ENCODE measurements around the gene MYO18B. TPM values are rescaled to one million over a fixed set of nuclear protein-coding genes. Genes with fewer than 3 reads are reported as not detected.

Gene MYO18B
- total RNA-seq, 2 experiments from 2014 or later: 1.6 to 1.8 TPM

- no peak overlapping the region for H3K27ac Mint-ChIP-seq
Observed at GRCh38 chr22:25718135-25718840, 23.7 kb upstream of the MYO18B start.

GRCh38 chr22:25722223-25722622, 19.8 kb upstream of the MYO18B start:
- intact Hi-C loops (cut with micrococcal nuclease): no loop called here
- peaks cover 2% of the 10 kb centered on the region for H3K36me3 Mint-ChIP-seq (ENCODE audit: low read depth)
- no peak overlapping the region for H3K4me3 Mint-ChIP-seq
- DNase-seq: no peak
- POLR2A ChIA-PET: no interaction called here
- CTCF ChIA-PET: no interaction called here
- no peak overlapping the region for H3K27ac Mint-ChIP-seq
- ATAC-seq: no peak
- peaks cover 10% of the 10 kb centered on the region for H3K4me1 Mint-ChIP-seq (ENCODE audit: low read depth)
- TF ChIP-seq, protein P1, sequence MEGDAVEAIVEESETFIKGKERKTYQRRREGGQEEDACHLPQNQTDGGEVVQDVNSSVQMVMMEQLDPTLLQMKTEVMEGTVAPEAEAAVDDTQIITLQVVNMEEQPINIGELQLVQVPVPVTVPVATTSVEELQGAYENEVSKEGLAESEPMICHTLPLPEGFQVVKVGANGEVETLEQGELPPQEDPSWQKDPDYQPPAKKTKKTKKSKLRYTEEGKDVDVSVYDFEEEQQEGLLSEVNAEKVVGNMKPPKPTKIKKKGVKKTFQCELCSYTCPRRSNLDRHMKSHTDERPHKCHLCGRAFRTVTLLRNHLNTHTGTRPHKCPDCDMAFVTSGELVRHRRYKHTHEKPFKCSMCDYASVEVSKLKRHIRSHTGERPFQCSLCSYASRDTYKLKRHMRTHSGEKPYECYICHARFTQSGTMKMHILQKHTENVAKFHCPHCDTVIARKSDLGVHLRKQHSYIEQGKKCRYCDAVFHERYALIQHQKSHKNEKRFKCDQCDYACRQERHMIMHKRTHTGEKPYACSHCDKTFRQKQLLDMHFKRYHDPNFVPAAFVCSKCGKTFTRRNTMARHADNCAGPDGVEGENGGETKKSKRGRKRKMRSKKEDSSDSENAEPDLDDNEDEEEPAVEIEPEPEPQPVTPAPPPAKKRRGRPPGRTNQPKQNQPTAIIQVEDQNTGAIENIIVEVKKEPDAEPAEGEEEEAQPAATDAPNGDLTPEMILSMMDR (IDR thresholded peaks at IDR 0.05): no peak
- no peaks in the 10 kb centered on the region for H3K27me3 Mint-ChIP-seq
- no peaks in the 10 kb centered on the region for H3K9me3 Mint-ChIP-seq

More at GRCh38 chr22:25718135-25718840, 23.7 kb upstream of the MYO18B start:
- ChIA-PET CTCF (no interaction called here), POLR2A (no interaction called here)
- Mint-ChIP-seq H3K27me3 (no peaks in the 10 kb centered on the region), H3K4me3 (no peak overlapping the region), H3K36me3 (ENCODE audit: low read depth) (peaks cover 2% of the 10 kb centered on the region), H3K4me1 (ENCODE audit: low read depth) (peaks cover 2% of the 10 kb centered on the region), H3K9me3 (no peaks in the 10 kb centered on the region)
- DNase-seq: no peak
- intact Hi-C loops (cut with micrococcal nuclease): no loop called here
- TF ChIP-seq, protein P1 (IDR thresholded peaks at IDR 0.05): no peak
- no peak for ATAC-seq

DNA sequence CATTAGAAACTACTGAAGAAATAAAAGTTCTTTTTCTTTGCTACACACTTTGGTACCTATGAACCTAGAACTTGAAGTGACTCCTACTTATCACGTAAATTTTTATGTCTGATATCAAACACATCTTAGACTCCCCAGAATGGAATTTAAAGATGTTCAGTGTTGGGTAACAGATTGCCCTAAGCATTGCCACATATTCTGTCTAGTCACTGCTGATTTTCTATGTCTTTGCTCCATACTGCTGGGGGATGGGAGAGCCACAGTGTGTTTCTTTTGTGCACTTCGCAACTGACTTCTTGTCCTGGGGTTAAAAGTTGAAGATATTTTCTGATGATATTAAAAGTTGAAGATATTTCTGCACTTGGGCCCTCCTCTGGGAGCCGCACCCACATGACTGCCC, 19.4 kb upstream of the MYO18B start:
- intact Hi-C loops (cut with micrococcal nuclease): no loop called here
- Mint-ChIP-seq H3K27me3 (no peaks in the 10 kb centered on the region), H3K4me1 (ENCODE audit: low read depth) (peaks cover 10% of the 10 kb centered on the region), H3K9me3 (no peaks in the 10 kb centered on the region), H3K27ac (no peak overlapping the region), H3K4me3 (no peak overlapping the region), H3K36me3 (ENCODE audit: low read depth) (peaks cover 2% of the 10 kb centered on the region)
- ChIA-PET CTCF (no interaction called here), POLR2A (no interaction called here)
- TF ChIP-seq, protein P1 (IDR thresholded peaks at IDR 0.05): no peak
- ATAC-seq (no peak), DNase-seq (no peak)

DNA sequence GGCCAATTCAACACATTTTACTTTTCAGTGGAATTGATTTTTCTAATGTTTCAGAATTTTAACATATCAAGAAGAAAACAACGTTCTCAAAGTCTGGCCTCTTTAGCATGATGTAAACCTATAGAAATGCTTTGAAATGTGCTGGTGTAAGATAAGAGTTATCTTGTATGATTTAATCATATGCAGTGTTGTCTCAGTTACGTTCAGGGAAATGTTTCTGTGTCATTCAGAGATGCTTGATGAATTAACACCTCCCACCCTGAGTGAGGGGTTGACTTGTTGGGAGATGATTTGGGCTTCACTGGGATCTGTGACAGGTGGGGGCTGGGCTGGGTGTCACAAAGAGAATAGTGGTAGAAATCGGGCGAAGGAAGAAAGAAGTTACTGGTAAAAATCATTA, 15.7 kb upstream of the MYO18B start:
- H3K4me1 Mint-ChIP-seq (ENCODE audit: low read depth): peaks cover 9% of the 10 kb centered on the region
- H3K9me3 Mint-ChIP-seq: no peaks in the 10 kb centered on the region
- CTCF ChIA-PET: interaction anchor here (1.1 to 2.3 kb wide), 5 partner anchors 15 to 274 kb away, joined by 3 to 8 read pairs (median 4); no protein-coding TSS in a partner anchor
- H3K27ac Mint-ChIP-seq: peak overlapping the region; percentile 77
- intact Hi-C loops (cut with micrococcal nuclease): no loop called here
- peak; percentile 73 for ATAC-seq
- H3K36me3 Mint-ChIP-seq (ENCODE audit: low read depth): peaks cover 2% of the 10 kb centered on the region
- no peaks in the 10 kb centered on the region for H3K27me3 Mint-ChIP-seq
- DNase-seq: peak; percentile 33
- no peak overlapping the region for H3K4me3 Mint-ChIP-seq
- TF ChIP-seq, protein P1 (IDR thresholded peaks at IDR 0.05): no peak
- POLR2A ChIA-PET: interaction anchor here (0.9 to 1.4 kb wide), 2 partner anchors 11 to 40 kb away, joined by 3 to 4 read pairs; no protein-coding TSS in a partner anchor

DNA sequence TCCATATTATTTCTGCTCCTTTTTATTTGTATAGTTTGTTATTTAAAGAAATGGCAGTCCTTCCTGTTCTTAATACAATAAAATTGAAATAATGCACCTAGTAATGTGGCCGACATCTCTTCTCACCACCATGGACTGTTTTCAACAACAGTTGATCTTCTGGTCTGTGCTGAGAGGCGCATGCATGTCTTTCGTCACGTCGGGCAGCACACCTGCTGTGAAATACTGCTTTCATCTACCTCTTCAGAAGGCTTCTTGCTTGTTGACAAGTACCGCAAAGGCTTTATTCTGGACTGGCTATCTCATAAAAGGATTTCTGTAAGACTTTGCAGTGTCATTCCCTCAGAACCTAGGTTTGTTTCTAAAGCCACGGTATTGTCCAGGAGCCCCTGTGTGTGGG, 13.9 kb upstream of the MYO18B start:
- no peak for ATAC-seq
- Mint-ChIP-seq H3K27ac (no peak overlapping the region), H3K4me3 (no peak overlapping the region), H3K4me1 (ENCODE audit: low read depth) (peaks cover 12% of the 10 kb centered on the region), H3K27me3 (no peaks in the 10 kb centered on the region), H3K9me3 (no peaks in the 10 kb centered on the region), H3K36me3 (ENCODE audit: low read depth) (peaks cover 2% of the 10 kb centered on the region)
- no peak for DNase-seq
- intact Hi-C loops (cut with micrococcal nuclease): no loop called here
- ChIA-PET POLR2A (interaction anchor here (1.2 kb wide), 1 partner anchor 181 kb away, joined by 3 read pairs; no protein-coding TSS in a partner anchor), CTCF (interaction anchor here (0.7 kb wide), 1 partner anchor 15 kb away, joined by 3 read pairs; no protein-coding TSS in a partner anchor)
- TF ChIP-seq, protein P1 (IDR thresholded peaks at IDR 0.05): no peak
